KOPT-K1 (cell line): Measurements from ENCODE around the gene FGF22.
"Not testable (repeated sequence)": the region's sequence is repeated elsewhere in the genome, so short reads cannot be mapped to it uniquely, and the experiment has no call there.

Source experiments
- H3K27ac ChIP-seq: fragments of 200-600 bp; sonication (generic); 2 replicates; pipeline ENCODE4 v1.5.1; 2016; ENCODE audit warnings: antibody characterized with exemption, mild to moderate bottlenecking, low read depth, low read length; ENCODE audit not compliant: poor library complexity, severe bottlenecking
- H3K36me3 ChIP-seq: fragments of 200-600 bp; sonication (generic); 2 replicates; pipeline ENCODE4 v1.5.1; 2017; ENCODE audit warnings: antibody characterized with exemption, mild to moderate bottlenecking, low read length, moderate library complexity; ENCODE audit not compliant: insufficient read depth
- H3K9me3 ChIP-seq: fragments of 200-600 bp; sonication (generic); 2 replicates; pipeline ENCODE4 v1.5.1; 2017; ENCODE audit warnings: antibody characterized with exemption, low read length, mild to moderate bottlenecking; ENCODE audit not compliant: insufficient read depth, poor library complexity, severe bottlenecking

The FGF22 gene

GRCh38 chr19:664913-665443 lies 25.3 kb downstream of the FGF22 start:
- no peak overlapping the region for H3K27ac ChIP-seq
- H3K36me3 ChIP-seq = 0 out of 2 replicates have a peak, but pooled peaks cover under 1% of the 10 kb centered on the region
- H3K9me3 ChIP-seq = peaks cover 11% of the 10 kb centered on the region

GRCh38 chr19:666985-667573 lies 27.4 kb downstream of the FGF22 start:
- H3K36me3 ChIP-seq, H3K27ac ChIP-seq: not testable (repeated sequence)
- H3K9me3 ChIP-seq = peaks cover 11% of the 10 kb centered on the region

GRCh38 chr19:668675-669434 lies 29.2 kb downstream of the FGF22 start:
- not testable (repeated sequence) for H3K36me3 ChIP-seq, H3K27ac ChIP-seq
- H3K9me3 ChIP-seq = peaks cover 11% of the 10 kb centered on the region

GRCh38 chr19:670609-671075 lies 31.0 kb downstream of the FGF22 start:
- Histone ChIP-seq H3K9me3 (peaks cover 11% of the 10 kb centered on the region), H3K36me3 (no peaks in the 10 kb centered on the region), H3K27ac (no peak overlapping the region)

GRCh38 chr19:674282-675151 lies 34.8 kb downstream of the FGF22 start:
- H3K9me3 ChIP-seq = no peaks in the 10 kb centered on the region
- no peaks in the 10 kb centered on the region for H3K36me3 ChIP-seq
- no peak overlapping the region for H3K27ac ChIP-seq

GRCh38 chr19:676007-676338 lies 36.3 kb downstream of the FGF22 start:
- H3K9me3 ChIP-seq = no peaks in the 10 kb centered on the region
- H3K36me3 ChIP-seq = no peaks in the 10 kb centered on the region
- H3K27ac ChIP-seq = no peak overlapping the region

GRCh38 chr19:676339-677105 lies 36.8 kb downstream of the FGF22 start, which contains the start of gene FSTL3:
Gene FSTL3 (plus strand): TSS chr19:676392. CDS start chr19:676424, 32 bp downstream.
- Histone ChIP-seq H3K36me3 (no peaks in the 10 kb centered on the region), H3K27ac (no peak within 1 kb of the TSS)

GRCh38 chr19:677201-677600 lies 37.5 kb downstream of the FGF22 start:
- H3K27ac ChIP-seq = no peak overlapping the region
- no peaks in the 10 kb centered on the region for H3K36me3 ChIP-seq
- H3K9me3 ChIP-seq = no peaks in the 10 kb centered on the region

More at GRCh38 chr19:676339-677105, 36.8 kb downstream of the FGF22 start, which contains the start of gene FSTL3:
- H3K9me3 ChIP-seq = no peaks in the 10 kb centered on the region

GRCh38 chr19:677601-678436 lies 38.1 kb downstream of the FGF22 start:
- Histone ChIP-seq H3K27ac (no peak overlapping the region), H3K36me3 (no peaks in the 10 kb centered on the region), H3K9me3 (no peaks in the 10 kb centered on the region)

- no peaks in the 10 kb centered on the region for H3K36me3 ChIP-seq
- no peaks in the 10 kb centered on the region for H3K9me3 ChIP-seq
- no peak overlapping the region for H3K27ac ChIP-seq
Observed at GRCh38 chr19:678791-679388, 39.2 kb downstream of the FGF22 start.

- Histone ChIP-seq H3K36me3 (no peaks in the 10 kb centered on the region), H3K27ac (peak overlapping the region; percentile 91), H3K9me3 (no peaks in the 10 kb centered on the region)
Observed at GRCh38 chr19:679418-680286, 40.0 kb downstream of the FGF22 start.

GRCh38 chr19:680287-681028 lies 40.8 kb downstream of the FGF22 start:
- H3K9me3 ChIP-seq = no peaks in the 10 kb centered on the region
- H3K27ac ChIP-seq = peak overlapping the region; percentile 91
- no peaks in the 10 kb centered on the region for H3K36me3 ChIP-seq
